GM06990 (cell line): Measurements from ENCODE around the gene EEF1AKMT2.
"Not testable (repeated sequence)": the region's sequence is repeated elsewhere in the genome, so short reads cannot be mapped to it uniquely, and the experiment has no call there.

Experiments
- DNase-seq: peaks from one replicate; pipeline ENCODE4 v3.0.0-alpha.2; 2011; ENCODE audit not compliant: insufficient read length; ENCODE audit errors: extremely low read depth
- H3K27me3 ChIP-seq: replicated peaks from 2 replicates; pipeline ENCODE4 v1.6.0; 2011; ENCODE audit warnings: low read length; ENCODE audit not compliant: control insufficient read depth, insufficient read depth
- H3K36me3 ChIP-seq: 2 replicates; pipeline ENCODE4 v1.5.1; 2011; ENCODE audit warnings: low read length; ENCODE audit not compliant: control insufficient read depth, insufficient read depth
- H3K4me3 ChIP-seq: replicated peaks from 2 replicates; pipeline ENCODE4 v1.5.1; 2011; ENCODE audit warnings: low read depth, mild to moderate bottlenecking, control low read depth, low read length
- CTCF ChIP-seq: IDR thresholded peaks from 2 replicates; pipeline ENCODE4 v1.5.1; 2011; ENCODE audit warnings: low read length, control low read depth, mild to moderate bottlenecking, inconsistent platforms; ENCODE audit not compliant: insufficient read depth, poor library complexity, severe bottlenecking

The EEF1AKMT2 gene

GRCh38 chr10:124820121-124820520, 28.4 kb upstream of the EEF1AKMT2 start:
- no peaks in the 10 kb centered on the region for H3K27me3 ChIP-seq
- peaks cover 8% of the 10 kb centered on the region for H3K36me3 ChIP-seq
- DNase-seq: no peak
- no peak for TF ChIP-seq CTCF
- H3K4me3 ChIP-seq: no peak overlapping the region

- no peak for TF ChIP-seq CTCF
- Histone ChIP-seq H3K4me3 (peak overlapping the region; percentile 98), H3K27me3 (no peaks in the 10 kb centered on the region), H3K36me3 (no peaks in the 10 kb centered on the region; the same call in 1 of the 2 replicates)
- no peak for DNase-seq
Observed at GRCh38 chr10:124802313-124802675, 10.6 kb upstream of the EEF1AKMT2 start.

GRCh38 chr10:124799211-124799610, 7.5 kb upstream of the EEF1AKMT2 start:
- H3K27me3 ChIP-seq: no peaks in the 10 kb centered on the region; the same call in 1 of the 2 replicates
- no peak for TF ChIP-seq CTCF
- no peak for DNase-seq
- no peaks in the 10 kb centered on the region for H3K36me3 ChIP-seq
- no peak overlapping the region for H3K4me3 ChIP-seq

- H3K27me3 ChIP-seq: no peaks in the 10 kb centered on the region; the same call in 1 of the 2 replicates
- no peaks in the 10 kb centered on the region for H3K36me3 ChIP-seq
- no peak for TF ChIP-seq CTCF
- DNase-seq: no peak
- H3K4me3 ChIP-seq: no peak overlapping the region
Observed at GRCh38 chr10:124798781-124799180, 7.1 kb upstream of the EEF1AKMT2 start.

- TF ChIP-seq CTCF: no peak
- DNase-seq: no peak
- H3K36me3 ChIP-seq: no peaks in the 10 kb centered on the region
- H3K27me3 ChIP-seq: no peaks in the 10 kb centered on the region; the same call in 1 of the 2 replicates
- no peak overlapping the region for H3K4me3 ChIP-seq
Observed at GRCh38 chr10:124798364-124798763, 6.7 kb upstream of the EEF1AKMT2 start.

- Histone ChIP-seq H3K4me3 (no peak overlapping the region), H3K36me3 (peaks cover 2% of the 10 kb centered on the region), H3K27me3 (no peaks in the 10 kb centered on the region; the same call in 1 of the 2 replicates)
- TF ChIP-seq CTCF: no peak
- no peak for DNase-seq
Observed at GRCh38 chr10:124792998-124793352, 1.3 kb upstream of the EEF1AKMT2 start.

- not testable (repeated sequence) for DNase-seq, H3K36me3 ChIP-seq, H3K27me3 ChIP-seq
Observed at GRCh38 chr10:124782900-124783299, 8.8 kb downstream of the EEF1AKMT2 start.

More at GRCh38 chr10:124782900-124783299, 8.8 kb downstream of the EEF1AKMT2 start:
- H3K4me3 ChIP-seq: not testable (repeated sequence)
